NCI-H2171 treated with DMSO at 0.1 percent for 48 hours (cell line): Measurements from ENCODE around the gene ATG2B.

Source experiments
- DNase-seq: peaks from one replicate; lab custom pipeline; 2025; lab: John Stamatoyannopoulos, UW

Gene ATG2B

GRCh38 chr14:96307434-96307833 lies 55.7 kb downstream of the ATG2B start:
- DNase-seq = no peak

GRCh38 chr14:96304956-96305355 lies 58.2 kb downstream of the ATG2B start:
- no peak for DNase-seq

DNA sequence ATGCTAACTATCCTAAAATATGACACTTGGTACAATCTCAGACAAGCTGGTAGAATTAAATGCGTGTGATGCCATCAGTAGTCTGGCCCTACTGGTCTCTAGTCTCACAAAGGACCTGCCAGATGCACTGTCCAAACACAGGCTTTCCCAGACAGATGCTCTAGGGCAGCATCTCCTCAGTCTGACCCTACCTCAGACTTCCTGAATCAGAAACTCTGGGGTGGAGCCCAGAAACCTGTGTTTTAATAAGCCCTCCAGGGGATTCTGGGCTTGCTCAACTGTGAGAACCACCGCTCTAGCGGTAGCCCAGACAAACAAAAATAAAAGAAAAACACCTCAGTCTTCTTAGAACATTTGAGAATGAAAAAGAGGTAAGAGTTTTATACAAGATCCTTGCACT lies 59.2 kb downstream of the ATG2B start:
- DNase-seq = peak; percentile 46

DNA sequence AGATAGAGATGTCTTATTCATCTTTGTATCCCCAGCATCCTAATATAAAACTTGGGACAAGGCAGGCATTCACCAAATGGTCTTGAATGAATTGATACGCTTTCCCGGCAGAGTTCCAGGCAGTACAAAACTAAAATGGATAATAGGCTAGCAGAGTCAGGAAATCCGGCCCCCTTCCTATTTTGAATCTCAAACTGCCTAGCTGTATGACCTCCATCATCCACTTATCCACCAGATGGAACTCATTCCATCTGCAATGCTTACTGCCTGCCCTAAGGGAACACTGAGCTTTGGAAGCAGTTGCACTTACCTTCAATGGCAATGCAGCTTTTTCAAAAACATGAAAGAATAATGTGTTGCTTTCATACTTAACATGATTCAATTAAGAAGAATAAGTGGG lies 63.7 kb downstream of the ATG2B start:
- DNase-seq = no peak

GRCh38 chr14:96297997-96298515 lies 65.1 kb downstream of the ATG2B start:
- DNase-seq = no peak

DNA sequence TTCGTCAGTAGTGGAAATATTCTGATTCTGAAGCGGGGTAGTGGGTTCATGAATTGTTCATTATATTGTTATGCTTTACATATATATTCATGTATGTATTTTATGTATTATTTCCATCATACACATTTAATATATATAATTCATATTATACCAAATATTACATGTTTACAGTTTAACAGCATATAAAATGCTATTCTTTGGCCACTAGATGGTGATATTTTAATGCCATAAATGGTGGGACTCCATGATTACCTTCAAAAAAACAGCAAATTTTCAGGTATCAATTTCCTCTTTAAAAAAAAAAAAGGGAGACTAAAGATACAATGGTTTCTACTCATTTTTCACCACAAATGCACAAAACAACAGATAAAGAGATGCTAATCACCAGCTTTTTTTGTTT lies 66.1 kb downstream of the ATG2B start:
- DNase-seq = peak; percentile 63

DNA sequence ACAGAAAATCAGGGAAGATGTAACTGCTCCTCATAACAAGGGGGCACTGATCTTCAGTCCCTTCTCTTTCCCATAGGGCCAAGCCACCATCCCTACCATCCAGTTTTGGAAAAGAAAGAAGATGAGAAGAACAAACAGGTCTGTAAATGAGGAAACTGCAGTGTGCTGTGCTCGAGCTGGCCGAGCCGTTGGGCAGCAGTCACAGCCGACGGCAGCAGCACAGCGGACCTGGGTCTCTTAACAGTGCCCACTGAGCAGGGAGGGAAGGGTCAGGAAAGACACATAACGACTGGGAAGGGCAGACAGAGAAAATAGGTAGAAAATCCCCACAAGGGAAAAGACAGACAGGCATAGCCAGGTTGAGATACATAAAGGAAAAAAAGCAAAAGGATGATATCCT lies 68.9 kb downstream of the ATG2B start:
- no peak for DNase-seq

- DNase-seq = no peak
Observed at GRCh38 chr14:96287856-96288255, 75.3 kb downstream of the ATG2B start.

DNA sequence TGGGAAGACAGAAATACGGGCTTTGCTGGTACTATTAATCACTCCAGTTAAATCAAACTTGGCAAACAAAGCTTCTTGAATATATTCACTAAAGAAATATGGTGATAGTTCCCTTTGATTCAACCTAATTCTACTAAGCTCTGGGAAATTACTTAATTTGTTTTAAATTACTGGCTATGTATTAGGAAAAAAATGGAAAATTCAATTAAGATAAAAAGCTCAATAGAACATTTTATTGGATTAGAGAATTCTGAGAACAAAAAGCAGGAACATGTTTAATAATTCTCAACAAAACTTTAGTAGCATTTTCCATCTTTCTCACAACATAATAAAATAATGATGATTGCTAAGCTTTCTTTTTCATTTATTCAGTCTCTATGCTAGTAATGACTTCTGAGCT lies 76.9 kb downstream of the ATG2B start:
- no peak for DNase-seq

DNA sequence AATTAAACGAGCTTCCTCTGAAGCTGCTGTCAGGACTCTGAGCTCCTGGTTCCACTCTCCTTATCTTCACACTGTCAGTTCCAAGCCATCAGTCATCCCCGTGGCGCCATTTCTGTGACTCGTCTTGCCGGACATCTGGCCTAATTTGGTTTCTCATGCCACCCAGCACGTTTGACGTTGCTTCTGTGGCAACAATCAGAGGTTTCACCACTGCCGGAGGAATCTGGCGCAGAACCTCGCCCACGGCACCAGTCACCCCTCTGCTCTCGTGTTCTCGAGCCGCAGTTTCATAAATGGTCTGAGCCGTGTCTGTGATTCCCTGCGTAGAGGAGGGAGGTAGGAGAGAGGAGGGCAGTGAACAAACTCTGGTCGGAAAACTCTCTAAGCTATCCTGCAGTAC lies 77.5 kb downstream of the ATG2B start:
- no peak for DNase-seq

GRCh38 chr14:96284430-96284829 lies 78.7 kb downstream of the ATG2B start:
- DNase-seq = no peak

DNA sequence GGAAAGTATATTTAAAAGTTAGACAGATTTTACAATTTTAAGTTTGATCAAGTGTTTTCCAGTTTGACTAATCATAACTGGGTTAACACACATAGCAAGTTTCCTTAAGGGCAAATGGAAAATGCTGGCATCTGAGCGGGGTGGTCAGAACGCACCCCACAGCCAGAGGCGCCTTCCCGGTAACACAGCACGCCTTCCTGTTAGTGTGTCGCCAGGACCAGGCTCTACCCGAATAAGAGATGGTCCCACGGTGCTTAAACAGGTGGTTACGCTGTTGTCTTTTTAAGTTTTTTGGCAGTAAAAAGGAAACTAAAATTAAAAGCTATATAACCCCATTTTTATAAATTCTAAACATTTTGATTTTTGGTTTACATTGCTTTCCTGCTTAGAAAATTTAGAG lies 79.1 kb downstream of the ATG2B start:
- no peak for DNase-seq

DNA sequence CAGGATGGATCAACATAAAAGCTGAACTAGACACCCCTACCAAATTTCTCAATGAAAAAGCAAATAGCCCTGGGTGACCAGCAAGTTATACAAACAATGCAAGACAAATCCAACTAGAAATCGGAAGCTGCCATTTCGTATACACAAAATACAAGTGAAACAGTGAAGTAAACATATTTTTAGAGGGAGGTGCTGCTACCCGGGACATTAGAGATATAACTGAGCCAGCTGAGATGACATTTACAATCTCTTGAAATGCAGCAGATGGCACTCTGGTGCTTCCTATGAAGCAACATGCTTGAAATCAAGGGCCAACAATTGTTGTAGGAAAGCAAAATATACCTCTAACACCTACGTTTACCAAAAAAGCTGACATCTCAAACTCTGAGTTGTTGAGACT lies 81.7 kb downstream of the ATG2B start:
- peak; percentile 52 for DNase-seq

DNA sequence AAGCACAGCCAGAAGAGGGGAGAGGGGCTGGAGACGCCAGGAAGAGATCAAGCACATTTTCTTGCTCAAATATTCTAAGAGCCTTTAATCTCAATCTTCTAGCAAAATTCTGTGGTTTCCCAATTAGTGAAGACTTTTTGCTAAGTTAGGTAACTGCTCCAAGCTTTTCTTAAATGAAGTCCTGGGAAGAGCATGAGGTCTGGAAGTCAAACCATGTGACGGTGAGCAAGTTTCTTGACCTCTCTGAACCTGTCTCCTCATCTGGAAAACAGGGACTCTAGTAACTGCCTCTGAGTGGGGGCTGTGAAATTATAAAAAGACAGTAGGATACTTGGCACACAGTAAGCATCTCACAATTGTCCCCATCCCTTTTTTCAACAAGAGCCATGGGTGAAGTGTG lies 83.0 kb downstream of the ATG2B start:
- no peak for DNase-seq

DNA sequence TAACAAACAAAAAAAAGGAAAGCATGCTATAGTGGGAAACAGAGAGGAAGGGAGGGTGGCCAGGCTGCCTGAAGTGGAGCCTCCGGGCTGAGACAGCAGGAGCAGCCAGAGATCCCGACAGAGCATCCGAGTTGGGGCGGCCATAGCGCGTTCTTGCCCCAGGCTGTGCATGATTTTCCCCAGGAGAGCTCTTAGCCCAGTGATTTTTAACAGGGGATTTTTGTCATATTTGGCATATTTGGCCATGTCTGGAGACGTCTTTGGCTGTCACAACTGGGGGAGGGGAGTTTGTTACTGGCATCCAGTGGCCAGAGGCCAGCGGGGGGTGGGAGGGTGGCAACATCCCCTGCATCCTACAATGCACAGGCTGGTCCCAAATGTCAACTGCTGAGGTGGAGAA lies 83.6 kb downstream of the ATG2B start:
- DNase-seq = no peak

DNA sequence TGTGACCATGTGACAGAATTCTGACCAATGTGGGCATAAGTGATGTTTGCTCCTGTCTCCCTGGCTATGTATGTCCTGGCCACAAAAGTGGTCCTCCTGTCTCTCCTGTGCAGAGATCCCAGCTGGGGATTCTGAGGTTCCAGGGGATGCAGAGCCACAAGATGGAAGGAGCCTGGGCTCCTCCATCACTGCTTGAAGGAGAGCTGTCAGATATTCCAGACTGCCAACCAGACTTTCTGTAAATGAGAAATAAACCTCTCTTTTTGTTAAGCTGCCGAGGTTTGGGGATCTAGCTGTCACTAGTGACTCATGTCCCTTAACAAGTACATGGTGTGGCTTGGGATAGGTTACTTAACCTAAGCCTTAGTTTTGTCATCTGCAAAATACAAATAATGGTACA lies 85.3 kb downstream of the ATG2B start:
- DNase-seq = no peak

DNA sequence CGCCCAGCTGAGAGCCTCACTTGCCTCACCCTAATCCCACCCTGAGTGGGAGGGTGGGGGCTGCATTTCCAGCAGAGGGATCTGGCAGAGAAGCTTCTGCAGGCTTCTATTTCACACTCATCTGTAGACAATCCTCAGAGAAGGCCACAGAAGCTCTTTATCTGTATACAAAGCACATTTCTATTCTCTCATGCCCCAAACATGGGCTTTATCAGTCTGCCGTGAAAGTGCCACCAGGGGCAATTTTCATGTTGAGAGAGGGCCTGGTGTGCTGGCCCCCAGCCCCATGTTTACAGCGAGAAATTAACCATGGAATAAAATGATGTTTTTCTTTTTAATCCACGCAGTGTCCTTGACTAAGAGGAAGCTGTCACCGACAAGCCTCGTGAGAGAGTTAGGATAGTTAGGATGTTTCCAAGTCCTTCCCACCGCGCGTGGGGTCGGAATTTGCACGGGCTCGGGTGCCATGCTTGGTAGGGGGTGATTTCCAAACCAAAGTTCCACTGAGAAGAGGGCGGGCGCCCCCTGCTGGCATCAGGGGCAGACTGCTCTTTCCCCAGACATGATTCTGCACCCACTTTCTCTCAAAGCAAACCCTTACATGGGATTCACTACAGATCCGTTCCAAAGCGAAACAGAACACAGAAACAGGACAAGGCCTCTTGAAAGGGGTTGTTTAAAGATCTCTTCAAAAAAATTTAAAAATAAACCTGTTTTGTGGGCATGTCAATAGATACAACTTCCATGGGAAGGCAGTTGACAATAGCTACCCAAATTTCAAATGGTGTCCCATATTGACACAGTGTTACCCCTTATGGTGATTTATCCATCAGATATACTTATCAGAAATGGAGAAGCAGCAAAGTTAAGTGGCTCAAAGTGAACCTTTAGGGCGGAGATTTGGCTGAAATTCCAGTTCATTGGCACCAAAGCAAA lies 87.7 kb downstream of the ATG2B start:
- DNase-seq = peak; percentile 65

DNA sequence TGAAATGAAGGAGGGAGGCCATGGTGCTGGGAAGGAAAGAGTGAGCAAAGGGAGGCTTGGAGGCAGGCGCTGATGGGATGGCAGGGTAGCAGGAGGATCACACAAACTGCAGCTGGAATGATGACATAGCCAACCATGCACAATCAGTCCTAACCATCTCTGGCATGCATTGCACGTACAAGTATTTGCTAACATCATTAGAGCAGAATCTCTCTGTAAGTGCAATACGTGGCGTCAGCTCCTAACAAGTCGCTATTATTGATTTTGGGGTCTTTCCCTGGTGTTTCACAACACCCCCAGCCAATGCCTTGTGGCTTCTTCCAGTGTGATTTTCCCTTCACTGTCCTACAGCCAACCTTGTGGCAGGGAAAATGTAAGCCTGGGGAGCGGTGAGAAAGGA lies 88.6 kb downstream of the ATG2B start:
- no peak for DNase-seq

DNA sequence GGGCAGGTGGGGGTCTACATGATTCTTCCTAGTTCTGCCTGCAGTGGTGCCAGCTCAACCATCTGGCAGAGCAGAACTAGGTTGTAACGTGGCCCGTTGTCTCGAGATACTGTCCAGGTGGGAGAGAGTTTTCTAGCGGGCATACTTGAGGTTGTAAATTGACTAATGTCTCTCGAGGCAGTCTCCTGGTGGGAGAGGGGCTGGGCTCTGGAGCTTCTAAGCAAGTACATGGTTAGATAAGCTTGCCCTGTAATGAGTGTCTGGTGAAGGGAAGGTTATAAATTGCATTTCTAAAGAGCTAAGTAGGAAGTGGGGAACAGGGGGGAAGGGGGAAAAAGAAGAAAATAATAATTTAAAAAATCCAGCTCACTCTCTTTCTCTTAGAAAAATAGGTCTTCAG lies 89.0 kb downstream of the ATG2B start:
- peak; percentile 24 for DNase-seq

DNA sequence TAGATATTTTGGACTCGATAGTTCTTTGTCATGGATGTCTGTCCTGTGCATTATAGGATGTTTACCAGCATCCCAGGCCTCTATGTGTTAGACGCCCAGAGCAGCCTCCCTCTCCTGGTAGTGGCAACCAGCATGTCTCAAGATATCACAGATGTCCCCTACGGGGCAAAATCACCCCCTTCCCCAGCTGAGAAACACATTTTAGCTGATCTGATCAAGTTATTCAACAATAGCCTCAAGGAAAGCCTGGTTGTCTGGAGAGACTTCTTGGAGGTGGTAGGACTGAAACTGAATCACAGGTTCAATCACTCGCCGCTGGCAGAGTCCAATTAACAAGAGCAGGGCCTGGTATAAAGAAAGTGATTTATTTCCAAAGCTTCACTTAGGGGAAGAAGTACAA lies 89.5 kb downstream of the ATG2B start:
- DNase-seq = no peak

- DNase-seq = peak; percentile 22
Observed at GRCh38 chr14:96272777-96273473, 90.2 kb downstream of the ATG2B start.

- DNase-seq = no peak
Observed at GRCh38 chr14:96271421-96271762, 91.7 kb downstream of the ATG2B start.
